GM19372 (cell line): ENCODE results near the gene MUC12.
"Not testable (repeated sequence)": the region's sequence is repeated elsewhere in the genome, so short reads cannot be mapped to it uniquely, and the experiment has no call there.

ENCODE experiments used
- ATAC-seq: cut with Tn5 transposase; IDR thresholded peaks from one replicate; pipeline ENCODE4 v1.9.1; 2021; ENCODE audit warnings: mild to moderate bottlenecking, low read depth, moderate library complexity; ENCODE audit not compliant: unreplicated experiment

Gene MUC12, protein sequence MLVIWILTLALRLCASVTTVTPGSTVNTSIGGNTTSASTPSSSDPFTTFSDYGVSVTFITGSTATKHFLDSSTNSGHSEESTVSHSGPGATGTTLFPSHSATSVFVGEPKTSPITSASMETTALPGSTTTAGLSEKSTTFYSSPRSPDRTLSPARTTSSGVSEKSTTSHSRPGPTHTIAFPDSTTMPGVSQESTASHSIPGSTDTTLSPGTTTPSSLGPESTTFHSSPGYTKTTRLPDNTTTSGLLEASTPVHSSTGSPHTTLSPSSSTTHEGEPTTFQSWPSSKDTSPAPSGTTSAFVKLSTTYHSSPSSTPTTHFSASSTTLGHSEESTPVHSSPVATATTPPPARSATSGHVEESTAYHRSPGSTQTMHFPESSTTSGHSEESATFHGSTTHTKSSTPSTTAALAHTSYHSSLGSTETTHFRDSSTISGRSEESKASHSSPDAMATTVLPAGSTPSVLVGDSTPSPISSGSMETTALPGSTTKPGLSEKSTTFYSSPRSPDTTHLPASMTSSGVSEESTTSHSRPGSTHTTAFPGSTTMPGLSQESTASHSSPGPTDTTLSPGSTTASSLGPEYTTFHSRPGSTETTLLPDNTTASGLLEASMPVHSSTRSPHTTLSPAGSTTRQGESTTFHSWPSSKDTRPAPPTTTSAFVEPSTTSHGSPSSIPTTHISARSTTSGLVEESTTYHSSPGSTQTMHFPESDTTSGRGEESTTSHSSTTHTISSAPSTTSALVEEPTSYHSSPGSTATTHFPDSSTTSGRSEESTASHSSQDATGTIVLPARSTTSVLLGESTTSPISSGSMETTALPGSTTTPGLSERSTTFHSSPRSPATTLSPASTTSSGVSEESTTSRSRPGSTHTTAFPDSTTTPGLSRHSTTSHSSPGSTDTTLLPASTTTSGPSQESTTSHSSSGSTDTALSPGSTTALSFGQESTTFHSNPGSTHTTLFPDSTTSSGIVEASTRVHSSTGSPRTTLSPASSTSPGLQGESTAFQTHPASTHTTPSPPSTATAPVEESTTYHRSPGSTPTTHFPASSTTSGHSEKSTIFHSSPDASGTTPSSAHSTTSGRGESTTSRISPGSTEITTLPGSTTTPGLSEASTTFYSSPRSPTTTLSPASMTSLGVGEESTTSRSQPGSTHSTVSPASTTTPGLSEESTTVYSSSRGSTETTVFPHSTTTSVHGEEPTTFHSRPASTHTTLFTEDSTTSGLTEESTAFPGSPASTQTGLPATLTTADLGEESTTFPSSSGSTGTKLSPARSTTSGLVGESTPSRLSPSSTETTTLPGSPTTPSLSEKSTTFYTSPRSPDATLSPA (N-terminal part only)

DNA sequence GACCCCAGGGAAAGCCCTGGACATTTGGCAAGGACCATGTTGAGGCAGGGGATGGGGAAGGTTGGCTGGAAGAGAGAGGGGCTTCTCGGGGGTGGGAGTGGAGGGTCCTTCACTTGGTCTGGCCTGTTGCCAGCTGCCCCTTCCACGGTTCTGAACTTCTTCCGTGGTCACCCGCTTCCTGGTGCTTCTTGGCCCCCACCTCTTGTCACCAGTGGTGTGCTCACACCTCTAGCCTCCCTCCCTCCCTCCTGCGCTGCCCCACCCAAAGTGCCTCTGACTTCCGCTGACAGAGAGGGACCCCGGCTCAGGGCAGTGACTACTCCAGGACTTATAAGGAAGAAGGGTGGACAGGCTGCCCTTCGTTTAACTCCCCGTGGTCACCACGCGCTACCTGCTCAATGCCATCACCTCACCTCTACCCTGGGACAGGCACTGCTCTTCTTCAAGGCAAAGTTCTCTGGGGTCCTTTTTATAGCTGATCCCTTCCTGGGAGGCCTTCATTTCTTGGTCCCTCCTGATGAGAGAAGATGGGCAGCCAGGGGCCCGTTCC lies at the start of gene MUC12:
TSS of gene MUC12 (plus strand) at position 500 of the 550 bp plus-strand sequence. CDS start 58 bp downstream, outside the sequence.
- ATAC-seq = no peak

DNA sequence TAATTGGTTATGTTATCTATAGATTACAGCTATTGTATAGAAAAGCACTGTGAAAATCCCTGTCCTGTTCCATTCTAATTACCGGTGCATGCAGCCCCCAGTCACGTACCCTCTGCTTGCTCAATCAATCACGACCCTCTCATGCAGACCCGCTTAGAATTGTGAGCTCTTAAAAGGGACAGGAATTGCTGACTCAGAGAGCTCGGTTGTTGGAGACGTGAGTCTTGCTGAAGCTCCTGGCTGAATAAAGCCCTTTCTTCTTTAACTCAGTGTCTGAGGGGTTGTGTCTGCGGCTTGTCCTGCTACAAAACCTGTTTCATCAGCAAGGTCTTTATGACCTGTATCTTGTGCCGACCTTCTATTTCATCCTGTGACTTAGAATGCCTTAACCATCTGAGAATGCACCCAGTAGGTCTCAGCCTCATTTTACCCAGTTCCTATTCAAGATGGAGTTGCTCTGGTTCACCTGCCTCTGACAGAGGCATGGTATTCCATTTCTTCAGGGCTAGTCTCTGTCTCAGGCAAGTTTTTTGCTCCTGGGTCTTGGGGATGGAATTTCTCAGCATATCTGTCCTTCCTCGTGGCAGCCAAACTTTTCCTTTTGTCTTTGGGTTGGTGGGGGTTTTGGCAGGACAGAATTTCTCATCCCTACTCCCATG lies 49.5 kb upstream of the MUC12 start:
- not testable (repeated sequence) for ATAC-seq

GRCh38 chr7:100921039-100921438 lies 48.3 kb upstream of the MUC12 start:
- ATAC-seq = no peak

DNA sequence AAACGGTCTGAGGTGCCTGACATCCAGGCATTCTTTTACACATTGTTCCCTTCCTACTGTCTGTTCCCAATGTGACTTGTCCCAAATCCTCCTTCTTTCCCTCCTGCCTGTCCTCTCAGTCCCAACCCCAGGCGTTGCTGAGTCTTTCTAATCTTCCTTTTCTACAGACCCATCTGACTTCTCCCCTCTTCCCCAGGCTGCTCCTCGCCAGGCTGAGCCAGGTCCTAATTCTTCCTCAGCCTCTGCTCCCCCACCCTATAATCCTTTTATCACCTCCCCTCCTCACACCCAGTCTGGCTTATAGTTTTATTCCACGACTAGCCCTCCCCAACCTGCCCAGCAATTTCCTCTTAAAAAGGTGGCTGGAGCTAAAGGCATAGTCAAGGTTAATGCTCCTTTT lies 45.7 kb upstream of the MUC12 start:
- not testable (repeated sequence) for ATAC-seq

DNA sequence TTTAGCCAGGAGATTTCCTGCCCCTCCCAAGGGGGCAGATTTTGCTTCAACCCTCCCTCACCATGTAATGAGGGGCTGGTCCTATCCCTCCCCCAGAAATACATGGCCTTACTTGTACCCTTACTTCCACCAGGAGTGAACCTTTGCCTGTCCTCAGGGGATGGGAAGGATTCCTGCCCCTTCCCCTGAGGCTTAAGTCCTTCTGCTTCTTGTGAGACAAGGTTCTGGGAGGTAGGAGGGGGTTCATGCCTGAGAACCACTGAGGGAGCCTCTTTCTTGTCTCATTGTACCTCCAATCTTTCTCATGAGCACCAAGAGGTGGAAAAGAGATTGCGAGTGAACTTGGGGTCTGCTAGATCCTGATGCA lies 39.6 kb upstream of the MUC12 start:
- ATAC-seq = no peak

- ATAC-seq = no peak
Observed at GRCh38 chr7:100933734-100934133, 35.6 kb upstream of the MUC12 start.

GRCh38 chr7:100935381-100935780 lies 34.0 kb upstream of the MUC12 start:
- not testable (repeated sequence) for ATAC-seq

DNA sequence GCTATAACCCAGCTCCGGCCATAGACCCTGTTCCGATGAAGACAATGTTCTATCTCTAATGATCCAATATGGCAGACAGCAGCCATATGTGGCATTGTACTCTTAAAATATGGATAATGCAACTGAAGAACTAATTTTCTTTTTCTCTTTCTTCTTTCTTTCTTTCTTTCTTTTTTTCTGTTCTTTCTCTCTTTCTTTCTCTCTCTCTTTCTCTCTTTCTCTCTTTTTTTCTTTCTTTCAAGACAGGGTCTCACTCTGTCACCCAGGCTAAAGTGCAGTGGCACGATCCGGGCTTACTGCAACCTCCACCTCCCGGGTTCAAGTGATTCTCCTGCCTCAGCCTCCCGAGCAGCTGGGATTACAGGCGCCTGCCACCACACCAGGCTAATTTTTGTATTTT lies 33.2 kb upstream of the MUC12 start:
- ATAC-seq = not testable (repeated sequence)

DNA sequence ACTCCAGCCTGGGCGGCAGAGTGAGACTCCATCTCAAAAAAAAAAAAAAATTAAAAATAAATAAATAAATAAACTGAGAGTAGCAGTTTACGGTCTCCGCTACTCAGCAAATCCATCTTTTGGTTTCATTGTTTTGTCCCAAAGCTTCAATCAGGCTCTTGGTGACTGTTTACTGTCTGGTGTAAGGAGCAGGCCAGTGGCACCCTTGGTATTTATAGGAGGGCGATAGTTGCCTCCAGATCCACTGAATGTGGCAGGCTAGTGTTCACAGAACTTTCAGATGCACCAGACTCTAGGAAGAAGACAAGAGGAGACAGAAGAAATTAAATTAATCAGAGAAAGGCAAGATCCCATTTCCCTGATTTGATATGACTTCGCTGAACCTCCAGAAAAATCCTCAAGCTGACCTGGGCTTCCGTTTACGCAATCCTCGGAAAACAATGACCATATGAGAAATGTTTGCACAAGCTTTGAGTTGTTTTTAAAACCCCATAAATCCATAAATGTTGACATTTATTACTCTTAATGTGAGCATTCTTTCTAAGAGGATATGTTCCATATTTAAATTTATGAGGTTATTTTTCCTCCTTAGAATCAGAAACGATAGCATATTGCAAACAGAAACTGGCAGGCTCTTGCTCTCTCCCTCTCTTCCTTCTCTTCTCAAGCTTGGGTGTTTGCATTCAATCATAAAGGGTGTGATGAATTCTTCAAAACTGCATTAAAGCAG lies 27.2 kb upstream of the MUC12 start:
- no peak for ATAC-seq

GRCh38 chr7:100943693-100944092 lies 25.7 kb upstream of the MUC12 start:
- ATAC-seq = no peak

DNA sequence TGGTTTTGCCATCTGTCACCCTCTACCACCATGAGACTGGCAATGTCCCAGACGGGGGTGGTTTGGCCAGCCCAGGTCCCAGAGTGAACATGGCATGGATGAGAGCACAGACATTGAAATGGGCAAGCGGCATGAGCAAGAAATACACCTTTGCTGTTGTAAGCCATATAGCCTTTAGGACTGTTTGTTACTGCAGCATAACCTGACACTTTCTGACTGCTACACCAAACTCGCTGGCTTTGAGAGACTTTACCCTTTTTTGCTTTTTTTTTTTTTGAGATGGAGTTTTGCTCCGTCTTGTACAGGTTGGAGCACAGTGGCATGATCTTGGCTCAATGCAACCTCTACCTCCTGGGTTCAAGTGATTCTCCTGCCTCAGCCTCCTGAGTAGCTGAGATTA lies 25.2 kb upstream of the MUC12 start:
- ATAC-seq = no peak

GRCh38 chr7:100946111-100946510 lies 23.3 kb upstream of the MUC12 start:
- ATAC-seq = no peak

DNA sequence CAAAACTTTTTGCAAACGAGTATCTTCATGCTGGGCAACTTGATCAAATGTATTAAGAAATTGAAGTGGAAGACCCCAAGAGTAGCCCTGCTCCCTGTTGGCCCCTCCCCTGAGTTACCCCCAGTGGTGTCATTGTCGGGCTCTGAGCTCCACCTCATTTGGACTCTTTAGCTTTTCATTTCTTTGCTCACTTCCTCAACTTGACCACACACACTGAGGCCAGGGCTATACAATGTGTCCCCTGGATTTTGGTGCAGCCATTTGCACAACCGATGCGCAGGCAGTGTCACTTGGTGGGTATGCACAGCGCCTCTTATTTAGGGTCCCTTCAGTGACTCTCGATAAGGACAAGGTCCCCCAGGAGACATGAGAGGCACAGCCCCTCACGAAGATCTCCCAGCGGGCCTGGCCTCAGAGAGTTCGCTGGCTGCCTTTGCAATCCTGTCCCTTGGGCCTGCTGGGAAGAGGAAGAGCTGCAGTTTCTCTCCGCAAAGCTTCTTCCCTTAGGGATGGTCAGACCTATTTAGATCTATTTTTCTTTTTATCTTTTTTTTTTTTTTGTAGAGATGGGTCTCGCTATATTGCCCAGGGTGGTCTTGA lies 22.5 kb upstream of the MUC12 start:
- ATAC-seq = no peak

GRCh38 chr7:100947792-100948191 lies 21.6 kb upstream of the MUC12 start:
- no peak for ATAC-seq

- no peak for ATAC-seq
Observed at GRCh38 chr7:100949227-100949932, 20.0 kb upstream of the MUC12 start, which contains the start of gene MUC3A. TSS of gene MUC3A (plus strand) at chr7:100949534. CDS start at chr7:100949625, 91 bp downstream.

DNA sequence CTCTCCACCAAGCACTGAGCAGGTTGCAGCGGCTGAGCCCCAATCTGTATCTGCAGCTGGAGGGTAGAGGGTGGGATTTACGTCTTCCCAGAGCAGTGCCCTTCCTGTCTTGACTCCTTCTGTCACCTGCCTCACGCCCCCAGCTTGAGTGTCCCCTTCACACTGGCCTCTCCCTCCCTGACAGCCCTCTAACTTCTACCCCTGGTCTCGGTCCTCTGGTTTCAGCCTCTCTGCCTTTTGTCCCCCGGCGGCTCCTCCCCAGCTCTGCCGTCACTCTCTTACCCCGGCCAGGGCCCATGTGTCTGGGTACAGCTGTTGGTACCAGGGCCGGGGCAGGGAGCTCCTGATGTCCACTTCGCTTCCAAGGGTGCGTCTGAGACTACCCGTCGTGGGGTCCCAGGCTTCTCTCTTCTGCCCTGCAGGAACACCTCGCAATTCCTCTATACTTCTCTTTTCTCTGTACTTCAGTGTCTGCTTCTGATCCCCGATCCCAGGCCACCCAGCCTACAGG lies 19.4 kb upstream of the MUC12 start:
- no peak for ATAC-seq

- no peak for ATAC-seq
Observed at GRCh38 chr7:100951172-100951571, 18.2 kb upstream of the MUC12 start.
